ENCODE data around the gene ZNF774. TPM values are rescaled to one million over a fixed set of nuclear protein-coding genes. Genes with fewer than 3 reads are reported as not detected.
A peak's percentile ranks its signal among the peaks of the same experiment; 100 is the strongest.

ZNF774 gene
- total RNA-seq, 1 donor from 2014 or later, result 8.3 TPM

- Mint-ChIP-seq H3K4me1 (peaks cover 34% of the 10 kb centered on the region), H3K4me3 (no peak overlapping the region), H3K27ac (peak overlapping the region; percentile 55), H3K36me3 (peaks cover 3% of the 10 kb centered on the region), H3K27me3 (ENCODE audit: insufficient read depth, low read depth) (no peaks in the 10 kb centered on the region), H3K9me3 (no peaks in the 10 kb centered on the region)
- no peaks in the 10 kb centered on the region for H3K9me3 ChIP-seq (ENCODE audit: low read depth)
- H3K27me3 ChIP-seq, result no peaks in the 10 kb centered on the region
- H4K20me1 ChIP-seq (ENCODE audit: low read depth), result no peaks in the 10 kb centered on the region
- H3K79me2 ChIP-seq (ENCODE audit: low read depth), result peaks cover 76% of the 10 kb centered on the region
- H3K4me1 ChIP-seq, result peaks cover 18% of the 10 kb centered on the region
- H3K36me3 ChIP-seq, result no peaks in the 10 kb centered on the region
- no peak overlapping the region for H3K4me2 ChIP-seq
- no peak overlapping the region for H3K4me3 ChIP-seq
- no peak overlapping the region for H3K27ac ChIP-seq
- H3K9ac ChIP-seq, result no peak overlapping the region
- DNase-seq (ENCODE audit: low spot score), result no peak
- TF ChIP-seq, protein P1, sequence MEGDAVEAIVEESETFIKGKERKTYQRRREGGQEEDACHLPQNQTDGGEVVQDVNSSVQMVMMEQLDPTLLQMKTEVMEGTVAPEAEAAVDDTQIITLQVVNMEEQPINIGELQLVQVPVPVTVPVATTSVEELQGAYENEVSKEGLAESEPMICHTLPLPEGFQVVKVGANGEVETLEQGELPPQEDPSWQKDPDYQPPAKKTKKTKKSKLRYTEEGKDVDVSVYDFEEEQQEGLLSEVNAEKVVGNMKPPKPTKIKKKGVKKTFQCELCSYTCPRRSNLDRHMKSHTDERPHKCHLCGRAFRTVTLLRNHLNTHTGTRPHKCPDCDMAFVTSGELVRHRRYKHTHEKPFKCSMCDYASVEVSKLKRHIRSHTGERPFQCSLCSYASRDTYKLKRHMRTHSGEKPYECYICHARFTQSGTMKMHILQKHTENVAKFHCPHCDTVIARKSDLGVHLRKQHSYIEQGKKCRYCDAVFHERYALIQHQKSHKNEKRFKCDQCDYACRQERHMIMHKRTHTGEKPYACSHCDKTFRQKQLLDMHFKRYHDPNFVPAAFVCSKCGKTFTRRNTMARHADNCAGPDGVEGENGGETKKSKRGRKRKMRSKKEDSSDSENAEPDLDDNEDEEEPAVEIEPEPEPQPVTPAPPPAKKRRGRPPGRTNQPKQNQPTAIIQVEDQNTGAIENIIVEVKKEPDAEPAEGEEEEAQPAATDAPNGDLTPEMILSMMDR (IDR thresholded peaks at IDR 0.05), result no peak
- TF ChIP-seq EZH2 (IDR thresholded peaks at IDR 0.05) (no peak), EZH2phosphoT487 (IDR thresholded peaks at IDR 0.05) (no peak)
- H3F3A ChIP-seq (ENCODE audit: low read depth), result no peaks in the 10 kb centered on the region
- no peak overlapping the region for H2AFZ ChIP-seq (replicated peaks)
Measured at GRCh38 chr15:90402223-90402622, 50.1 kb downstream of the ZNF774 start.

DNA sequence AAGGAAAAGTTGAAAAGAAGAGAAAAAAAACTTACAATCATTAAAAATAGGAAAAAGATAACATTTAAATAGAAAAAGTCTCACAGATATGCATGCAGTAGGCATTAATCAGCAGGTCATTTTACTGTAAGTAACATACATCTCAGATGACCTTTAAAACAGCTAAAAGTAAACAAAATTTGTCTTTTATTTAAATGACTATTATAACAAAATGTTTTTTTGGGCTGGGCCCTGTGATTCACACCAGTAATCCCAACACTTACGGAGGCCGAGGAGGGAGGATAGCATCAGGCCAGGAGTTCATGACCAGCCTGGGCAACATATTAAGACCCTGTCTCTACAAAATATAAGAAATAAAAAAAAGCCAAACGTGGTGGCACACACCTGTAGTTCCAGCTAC lies 50.7 kb downstream of the ZNF774 start:
- Histone ChIP-seq H3K36me3 (no peaks in the 10 kb centered on the region), H3F3A (ENCODE audit: low read depth) (no peaks in the 10 kb centered on the region), H4K20me1 (ENCODE audit: low read depth) (no peaks in the 10 kb centered on the region), H3K4me2 (no peak overlapping the region), H3K27ac (no peak overlapping the region), H3K4me1 (peaks cover 18% of the 10 kb centered on the region), H2AFZ (replicated peaks) (no peak overlapping the region), H3K9me3 (ENCODE audit: low read depth) (no peaks in the 10 kb centered on the region), H3K9ac (no peak overlapping the region), H3K27me3 (no peaks in the 10 kb centered on the region), H3K4me3 (no peak overlapping the region), H3K79me2 (ENCODE audit: low read depth) (peaks cover 77% of the 10 kb centered on the region)
- Mint-ChIP-seq H3K27ac (peak overlapping the region; percentile 55), H3K4me1 (peaks cover 34% of the 10 kb centered on the region), H3K4me3 (no peak overlapping the region), H3K9me3 (no peaks in the 10 kb centered on the region), H3K27me3 (ENCODE audit: insufficient read depth, low read depth) (no peaks in the 10 kb centered on the region), H3K36me3 (peaks cover 3% of the 10 kb centered on the region)
- TF ChIP-seq, protein P1 (IDR thresholded peaks at IDR 0.05), result no peak
- no peak for TF ChIP-seq EZH2phosphoT487 (IDR thresholded peaks at IDR 0.05)
- no peak for TF ChIP-seq EZH2 (IDR thresholded peaks at IDR 0.05)
- DNase-seq (ENCODE audit: low spot score), result no peak

DNA sequence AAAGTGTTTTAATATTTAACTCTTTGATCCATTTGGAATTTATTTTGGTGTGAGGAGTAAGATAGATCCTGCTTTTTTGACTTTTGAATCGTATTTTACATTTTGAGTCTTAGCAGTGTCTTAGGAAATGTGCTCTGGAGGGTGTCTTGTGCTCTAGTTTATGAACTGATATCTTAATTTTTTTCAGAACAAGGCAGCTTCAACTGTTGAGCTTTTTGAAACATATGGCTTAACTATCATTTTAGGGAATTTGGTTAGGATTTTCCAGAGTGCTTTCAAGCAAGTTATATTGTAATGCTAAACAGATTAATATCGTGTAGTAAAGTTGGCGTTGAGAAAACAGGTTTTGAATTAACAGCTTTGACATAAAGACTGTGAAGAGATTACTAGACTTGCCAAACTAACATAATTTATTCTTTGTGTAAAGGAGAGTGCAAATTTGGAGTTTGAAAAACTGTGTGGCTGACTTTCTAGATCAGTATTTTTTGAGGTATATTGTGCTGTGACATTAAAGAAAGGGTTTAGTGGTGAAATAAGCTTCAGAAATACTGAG lies 53.0 kb downstream of the ZNF774 start:
- Histone ChIP-seq H4K20me1 (ENCODE audit: low read depth) (no peaks in the 10 kb centered on the region), H3K4me1 (peaks cover 18% of the 10 kb centered on the region)

More for the DNA sequence above, 53.0 kb downstream of the ZNF774 start:
- no peak for DNase-seq (ENCODE audit: low spot score)
- no peak overlapping the region for H3K4me3 Mint-ChIP-seq
- no peaks in the 10 kb centered on the region for H3F3A ChIP-seq (ENCODE audit: low read depth)
- no peaks in the 10 kb centered on the region for H3K9me3 ChIP-seq (ENCODE audit: low read depth)
- TF ChIP-seq EZH2phosphoT487 (IDR thresholded peaks at IDR 0.05) (no peak), EZH2 (IDR thresholded peaks at IDR 0.05) (no peak)
- TF ChIP-seq, protein P1 (IDR thresholded peaks at IDR 0.05), result no peak
- no peak overlapping the region for H3K9ac ChIP-seq
- H3K27me3 Mint-ChIP-seq (ENCODE audit: insufficient read depth, low read depth), result no peaks in the 10 kb centered on the region
- no peak overlapping the region for H2AFZ ChIP-seq (replicated peaks)
- H3K9me3 Mint-ChIP-seq, result peaks cover 4% of the 10 kb centered on the region
- H3K4me3 ChIP-seq, result no peak overlapping the region
- H3K27ac Mint-ChIP-seq, result no peak overlapping the region
- H3K36me3 Mint-ChIP-seq, result peaks cover 6% of the 10 kb centered on the region
- H3K36me3 ChIP-seq, result no peaks in the 10 kb centered on the region
- H3K27me3 ChIP-seq, result no peaks in the 10 kb centered on the region
- no peak overlapping the region for H3K27ac ChIP-seq
- peaks cover 66% of the 10 kb centered on the region for H3K79me2 ChIP-seq (ENCODE audit: low read depth)
- H3K4me1 Mint-ChIP-seq, result peaks cover 31% of the 10 kb centered on the region
- H3K4me2 ChIP-seq, result no peak overlapping the region

Measured in neural progenitor cell (in vitro differentiated cells).